Mesendoderm (in vitro differentiated cells): Measurements from ENCODE around the gene GABRA4.
A peak's percentile ranks its signal among the peaks of the same experiment; 100 is the strongest.

Source experiments
- DNase-seq: peaks from one replicate; pipeline ENCODE4 v3.0.0; 2013
- H2AK5ac ChIP-seq: 2 replicates; pipeline ENCODE4 v1.6.1; 2013; ENCODE audit warnings: low read length, inconsistent platforms
- H2BK120ac ChIP-seq: 2 replicates; pipeline ENCODE4 v1.6.1; 2013; ENCODE audit warnings: low read depth, mild to moderate bottlenecking, low read length, moderate library complexity, mixed read lengths
- H2BK15ac ChIP-seq: replicated peaks from 2 replicates; pipeline ENCODE4 v1.6.1; 2013; ENCODE audit warnings: low read depth, mild to moderate bottlenecking, moderate library complexity
- H2BK5ac ChIP-seq: 2 replicates; pipeline ENCODE4 v1.6.1; 2013; ENCODE audit warnings: low read length, inconsistent platforms
- H3K18ac ChIP-seq: 2 replicates; pipeline ENCODE4 v1.6.1; 2013; ENCODE audit warnings: mild to moderate bottlenecking, low read length, mixed read lengths
- H3K23ac ChIP-seq: one replicate; pipeline ENCODE4 v1.6.1; 2013; ENCODE audit warnings: low read length
- H3K27ac ChIP-seq: 2 replicates; pipeline ENCODE4 v1.5.1; 2013; ENCODE audit warnings: low read depth, mild to moderate bottlenecking, inconsistent platforms, low read length, moderate library complexity
- H3K27me3 ChIP-seq: 2 replicates; pipeline ENCODE4 v1.6.1; 2013; ENCODE audit warnings: low read length, control low read depth, mild to moderate bottlenecking, inconsistent platforms; ENCODE audit not compliant: insufficient read depth, poor library complexity
- H3K36me3 ChIP-seq: 2 replicates; pipeline ENCODE4 v1.6.1; 2013; ENCODE audit warnings: low read length, inconsistent platforms; ENCODE audit not compliant: control insufficient read depth, insufficient read depth
- H3K4ac ChIP-seq: one replicate; pipeline ENCODE4 v1.6.1; 2013; ENCODE audit warnings: low read depth, mild to moderate bottlenecking, low read length, moderate library complexity
- H3K4me1 ChIP-seq: 2 replicates; pipeline ENCODE4 v1.6.1; 2013; ENCODE audit warnings: low read depth, low read length, inconsistent platforms; ENCODE audit not compliant: control insufficient read depth
- H3K4me2 ChIP-seq: 2 replicates; pipeline ENCODE4 v1.6.1; 2013; ENCODE audit warnings: low read length
- H3K4me3 ChIP-seq: 2 replicates; pipeline ENCODE4 v1.5.1; 2013; ENCODE audit warnings: mild to moderate bottlenecking, low read length
- H3K56ac ChIP-seq: one replicate; pipeline ENCODE4 v1.6.1; 2013; ENCODE audit warnings: low read length
- H3K79me1 ChIP-seq: 2 replicates; pipeline ENCODE4 v1.6.1; 2013; ENCODE audit warnings: low read length, inconsistent platforms
- H3K79me2 ChIP-seq: 2 replicates; pipeline ENCODE4 v1.6.1; 2013; ENCODE audit warnings: mild to moderate bottlenecking, low read length; ENCODE audit not compliant: control insufficient read depth, insufficient read depth
- H3K9ac ChIP-seq: 2 replicates; pipeline ENCODE4 v1.6.1; 2013; ENCODE audit warnings: low read length, inconsistent platforms
- H4K5ac ChIP-seq: one replicate; pipeline ENCODE4 v1.6.1; 2013; ENCODE audit warnings: low read length
- H4K8ac ChIP-seq: one replicate; pipeline ENCODE4 v1.6.1; 2013; ENCODE audit warnings: low read depth, mild to moderate bottlenecking, control low read depth, low read length, moderate library complexity
- WGBS: extraction: QIAGEN DNeasy Blood & Tissue Kit; methylation state at CpG from one replicate; pipeline ENCODE4 v1.1.7; 2013; ENCODE audit warnings: low lambda C conversion rate, missing lambda C conversion rate; ENCODE audit not compliant: insufficient coverage; ENCODE audit errors: extremely low coverage; 5-methylcytosine and 5-hydroxymethylcytosine counted together

The GABRA4 gene

GRCh38 chr4:47031011-47031678, 37.8 kb upstream of the GABRA4 start, which contains the start of gene GABRB1:
Gene GABRB1 (plus strand): TSS chr4:47031567.
- no peak within 1 kb of the TSS for H2BK120ac ChIP-seq
- no peaks in the 10 kb centered on the region for H3K4me1 ChIP-seq
- H3K4me3 ChIP-seq: peak within 1 kb of the TSS; percentile 59
- H3K9ac ChIP-seq: peak within 1 kb of the TSS; percentile 60
- H3K36me3 ChIP-seq: no peaks in the 10 kb centered on the region
- DNase-seq: peak; percentile 69
- no peaks in the 10 kb centered on the region for H3K79me1 ChIP-seq
- no peaks in the 10 kb centered on the region for H3K27me3 ChIP-seq
- WGBS: no CpG with 5 or more reads among the region's 20 CpGs
- peak within 1 kb of the TSS; percentile 86 for H3K56ac ChIP-seq
- H2AK5ac ChIP-seq: no peak within 1 kb of the TSS
- no peak within 1 kb of the TSS for H2BK15ac ChIP-seq
- H2BK5ac ChIP-seq: no peak within 1 kb of the TSS
- H3K27ac ChIP-seq: no peak within 1 kb of the TSS
- H4K8ac ChIP-seq: no peak within 1 kb of the TSS
- no peak within 1 kb of the TSS for H3K4ac ChIP-seq
- peak within 1 kb of the TSS; percentile 84 for H3K4me2 ChIP-seq
- H4K5ac ChIP-seq: no peak within 1 kb of the TSS
- no peak within 1 kb of the TSS for H3K18ac ChIP-seq
- H3K79me2 ChIP-seq: no peaks in the 10 kb centered on the region
- no peak within 1 kb of the TSS for H3K23ac ChIP-seq

DNA sequence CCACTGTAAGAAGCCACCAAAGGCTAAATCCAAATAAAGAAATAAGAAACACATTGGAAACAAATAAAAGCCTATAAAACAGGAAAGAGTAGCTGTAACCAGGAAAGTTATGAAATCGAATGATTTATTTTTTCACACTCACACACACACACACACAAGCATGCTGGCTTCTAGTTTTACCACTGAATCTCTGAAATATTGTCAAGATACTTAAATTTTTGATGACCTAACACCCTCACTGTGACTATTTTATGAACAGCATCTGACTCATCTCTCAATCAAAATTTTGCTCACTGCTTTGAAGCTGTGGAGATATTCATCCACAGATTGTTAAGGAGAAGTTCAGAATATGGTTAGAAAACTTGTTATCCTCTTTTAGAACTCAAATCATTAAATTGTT, 24.1 kb upstream of the GABRA4 start:
- no peak overlapping the region for H3K4me2 ChIP-seq
- no peak overlapping the region for H2BK120ac ChIP-seq
- H3K79me1 ChIP-seq: no peaks in the 10 kb centered on the region
- H3K36me3 ChIP-seq: no peaks in the 10 kb centered on the region
- H3K4me1 ChIP-seq: no peaks in the 10 kb centered on the region
- no peak overlapping the region for H3K27ac ChIP-seq
- H3K79me2 ChIP-seq: no peaks in the 10 kb centered on the region
- H4K5ac ChIP-seq: no peak overlapping the region
- H2BK15ac ChIP-seq: no peak overlapping the region
- WGBS: no CpG with 5 or more reads among the region's 1 CpG
- no peaks in the 10 kb centered on the region for H3K27me3 ChIP-seq
- no peak overlapping the region for H2BK5ac ChIP-seq
- no peak overlapping the region for H3K23ac ChIP-seq
- H3K9ac ChIP-seq: no peak overlapping the region
- DNase-seq: no peak
- no peak overlapping the region for H2AK5ac ChIP-seq
- no peak overlapping the region for H3K4me3 ChIP-seq
- no peak overlapping the region for H3K4ac ChIP-seq
- H3K18ac ChIP-seq: no peak overlapping the region
- no peak overlapping the region for H4K8ac ChIP-seq
- H3K56ac ChIP-seq: no peak overlapping the region

GRCh38 chr4:47017081-47017480, 23.7 kb upstream of the GABRA4 start:
- no peak overlapping the region for H3K4ac ChIP-seq
- no CpG with 5 or more reads among the region's 4 CpGs for WGBS
- no peak overlapping the region for H3K4me3 ChIP-seq
- H2AK5ac ChIP-seq: no peak overlapping the region
- H3K4me2 ChIP-seq: no peak overlapping the region
- no peak overlapping the region for H2BK120ac ChIP-seq
- no peaks in the 10 kb centered on the region for H3K4me1 ChIP-seq
- no peak overlapping the region for H2BK5ac ChIP-seq
- H3K79me2 ChIP-seq: no peaks in the 10 kb centered on the region
- H3K18ac ChIP-seq: no peak overlapping the region
- no peak for DNase-seq
- H3K27ac ChIP-seq: no peak overlapping the region
- no peak overlapping the region for H3K9ac ChIP-seq
- H2BK15ac ChIP-seq: no peak overlapping the region
- H3K23ac ChIP-seq: no peak overlapping the region
- no peak overlapping the region for H3K56ac ChIP-seq
- no peaks in the 10 kb centered on the region for H3K27me3 ChIP-seq
- H3K79me1 ChIP-seq: no peaks in the 10 kb centered on the region
- H3K36me3 ChIP-seq: no peaks in the 10 kb centered on the region
- H4K8ac ChIP-seq: no peak overlapping the region
- no peak overlapping the region for H4K5ac ChIP-seq

- Histone ChIP-seq H3K36me3 (no peaks in the 10 kb centered on the region), H3K18ac (no peak overlapping the region)
- no CpG with 5 or more reads among the region's 3 CpGs for WGBS
Observed at GRCh38 chr4:47013373-47013772, 20.0 kb upstream of the GABRA4 start.

DNA sequence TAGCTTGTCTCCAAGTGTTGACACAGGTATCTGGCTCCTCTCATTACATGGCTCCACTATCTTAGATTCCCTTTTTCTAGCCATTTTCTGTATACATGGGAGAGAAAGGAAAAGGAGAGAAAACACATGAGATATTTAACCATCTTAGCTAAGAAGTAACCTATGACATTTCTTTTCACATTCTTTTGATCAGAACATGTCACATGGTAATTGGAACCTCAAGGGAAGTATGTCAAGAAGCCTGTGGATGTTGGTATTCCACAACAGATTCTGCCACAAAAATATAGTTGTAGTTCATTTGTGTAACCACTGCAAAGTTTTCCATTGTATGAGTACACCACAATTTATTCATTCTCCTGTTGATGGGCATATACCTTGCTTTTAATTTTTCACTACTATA, 19.3 kb upstream of the GABRA4 start:
- Histone ChIP-seq H3K4me3 (no peak overlapping the region), H3K79me2 (no peaks in the 10 kb centered on the region), H3K18ac (no peak overlapping the region), H3K23ac (no peak overlapping the region), H2AK5ac (no peak overlapping the region), H2BK5ac (no peak overlapping the region), H3K9ac (no peak overlapping the region), H3K79me1 (no peaks in the 10 kb centered on the region), H3K36me3 (no peaks in the 10 kb centered on the region), H3K56ac (no peak overlapping the region), H3K27ac (no peak overlapping the region), H3K27me3 (no peaks in the 10 kb centered on the region), H4K8ac (no peak overlapping the region), H4K5ac (no peak overlapping the region), H2BK120ac (no peak overlapping the region), H3K4ac (no peak overlapping the region), H3K4me2 (no peak overlapping the region), H2BK15ac (no peak overlapping the region), H3K4me1 (no peaks in the 10 kb centered on the region)
- no peak for DNase-seq

More at GRCh38 chr4:47013373-47013772, 20.0 kb upstream of the GABRA4 start:
- no peak for DNase-seq
- Histone ChIP-seq H3K9ac (no peak overlapping the region), H4K8ac (no peak overlapping the region), H3K4ac (no peak overlapping the region), H2BK5ac (no peak overlapping the region), H3K79me2 (no peaks in the 10 kb centered on the region), H2BK120ac (no peak overlapping the region), H2AK5ac (no peak overlapping the region), H3K4me1 (no peaks in the 10 kb centered on the region), H3K4me3 (no peak overlapping the region), H3K23ac (no peak overlapping the region), H3K4me2 (no peak overlapping the region), H3K27me3 (no peaks in the 10 kb centered on the region), H2BK15ac (no peak overlapping the region), H3K27ac (no peak overlapping the region), H3K56ac (no peak overlapping the region), H3K79me1 (no peaks in the 10 kb centered on the region), H4K5ac (no peak overlapping the region)

DNA sequence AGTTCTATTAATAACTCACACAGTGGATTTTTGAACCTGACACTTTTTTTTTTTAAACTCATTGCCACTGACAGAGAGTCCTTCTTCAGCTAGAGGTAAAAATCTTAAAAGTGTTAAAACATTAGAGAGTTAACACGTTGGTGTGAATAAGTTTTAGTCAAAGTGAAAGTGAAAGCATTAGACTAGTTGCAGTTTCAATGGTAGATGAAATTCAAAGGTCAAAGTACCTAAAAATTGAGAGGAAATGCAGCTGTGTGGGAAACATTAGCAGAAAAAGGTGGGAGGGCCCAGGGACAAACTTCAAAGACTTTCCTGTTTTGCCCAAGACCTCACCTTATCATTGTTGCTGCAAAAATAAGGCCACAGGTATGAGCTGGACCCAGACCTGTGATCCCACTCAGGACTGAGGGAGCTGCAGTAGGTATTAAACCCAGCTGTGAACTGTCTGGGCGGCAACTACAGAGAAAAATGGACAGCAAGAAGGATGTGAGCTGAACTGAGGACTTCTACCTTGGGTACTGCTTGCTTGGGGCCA, 17.6 kb upstream of the GABRA4 start:
- no peak for DNase-seq
- Histone ChIP-seq H3K27me3 (no peaks in the 10 kb centered on the region), H3K4me1 (no peaks in the 10 kb centered on the region), H3K23ac (no peak overlapping the region), H3K56ac (no peak overlapping the region), H3K4me3 (no peak overlapping the region), H3K9ac (no peak overlapping the region), H4K8ac (no peak overlapping the region), H2BK15ac (no peak overlapping the region), H2AK5ac (no peak overlapping the region), H2BK5ac (no peak overlapping the region), H3K18ac (no peak overlapping the region), H3K4me2 (no peak overlapping the region), H3K4ac (no peak overlapping the region), H2BK120ac (no peak overlapping the region), H3K79me2 (no peaks in the 10 kb centered on the region), H3K36me3 (no peaks in the 10 kb centered on the region), H3K79me1 (no peaks in the 10 kb centered on the region), H3K27ac (no peak overlapping the region), H4K5ac (no peak overlapping the region)
- WGBS: no CpG with 5 or more reads among the region's 2 CpGs
